Measurements from ENCODE around the gene MB21D2. TPM values are rescaled to one million over a fixed set of nuclear protein-coding genes. Genes with fewer than 3 reads are reported as not detected.

MB21D2 gene
- total RNA-seq, 4 donors from 2014 or later: 5.0 to 21.8 (median 11.9) TPM

DNA sequence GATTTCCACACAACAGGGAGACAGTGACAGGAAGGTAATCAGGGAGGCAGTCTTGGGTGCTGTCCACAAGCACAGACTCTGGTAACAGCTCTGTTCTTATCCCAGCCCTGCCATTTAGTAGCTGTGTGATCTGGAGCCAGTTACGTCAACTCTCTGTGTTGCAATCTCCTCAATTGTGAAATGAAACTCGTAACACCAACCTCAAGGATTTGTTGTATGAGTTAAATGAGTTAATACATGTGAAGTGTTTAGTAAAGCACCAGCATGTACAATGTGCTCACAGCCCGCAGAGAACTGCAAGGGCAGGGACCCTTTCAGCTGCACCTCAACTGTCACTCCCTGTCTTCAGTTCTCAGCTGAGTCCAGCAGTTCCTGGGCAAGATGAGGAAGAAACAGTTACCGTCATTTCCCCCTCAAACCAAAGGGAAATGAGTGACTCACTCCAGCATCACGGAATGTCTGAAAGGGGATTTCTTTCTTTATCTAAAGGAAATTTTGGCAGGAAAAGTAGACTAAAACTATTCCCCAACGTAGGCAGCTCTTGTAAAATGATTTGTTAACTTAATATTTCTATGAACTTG lies 39.9 kb upstream of the MB21D2 start:
- TF ChIP-seq CTCF (IDR thresholded peaks at IDR 0.05): no peak
- TF ChIP-seq POLR2A (IDR thresholded peaks at IDR 0.05): no peak
- peak; percentile 29 to 37 for DNase-seq
- intact Hi-C loops (cut with DNase I; ENCODE audit: low total_unique reads): no loop called here
- Histone ChIP-seq H3K36me3 (no peaks in the 10 kb centered on the region), H3K4me1 (no peaks in the 10 kb centered on the region), H3K27me3 (no peaks in the 10 kb centered on the region), H3K4me3 (no peak overlapping the region), H3K27ac (peak overlapping the region; percentile 17 to 27), H3K9me3 (no peaks in the 10 kb centered on the region)

GRCh38 chr3:192953926-192954325 lies 36.3 kb upstream of the MB21D2 start:
- Histone ChIP-seq H3K4me1 (no peaks in the 10 kb centered on the region), H3K27me3 (no peaks in the 10 kb centered on the region), H3K9me3 (no peaks in the 10 kb centered on the region), H3K4me3 (no peak overlapping the region), H3K36me3 (no peaks in the 10 kb centered on the region), H3K27ac (no peak overlapping the region)
- no peak for DNase-seq
- no peak for TF ChIP-seq POLR2A (IDR thresholded peaks at IDR 0.05)
- TF ChIP-seq CTCF (IDR thresholded peaks at IDR 0.05): no peak
- intact Hi-C loops (cut with DNase I; ENCODE audit: low total_unique reads): no loop called here

DNA sequence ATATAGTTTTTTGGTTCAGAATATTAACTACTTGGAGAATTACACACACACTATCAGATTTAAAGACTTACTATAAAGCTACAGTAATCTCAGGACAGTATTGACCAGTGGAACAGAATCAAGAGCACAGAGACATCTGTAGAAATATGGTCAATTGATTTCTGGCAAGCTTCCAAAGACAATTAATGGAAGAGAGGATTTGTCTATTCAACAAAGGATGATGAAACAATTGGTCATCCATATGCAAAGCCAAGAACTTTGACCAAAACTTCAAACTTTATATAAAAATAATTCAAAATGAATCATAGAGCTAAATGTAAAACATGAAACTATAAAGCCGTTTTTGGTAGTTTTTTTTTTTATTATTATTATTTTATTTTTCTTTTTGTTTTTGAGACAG lies 29.8 kb upstream of the MB21D2 start:
- Histone ChIP-seq H3K27ac (no peak overlapping the region), H3K4me3 (no peak overlapping the region), H3K4me1 (no peaks in the 10 kb centered on the region), H3K9me3 (no peaks in the 10 kb centered on the region), H3K27me3 (no peaks in the 10 kb centered on the region), H3K36me3 (no peaks in the 10 kb centered on the region)
- intact Hi-C loops (cut with DNase I; ENCODE audit: low total_unique reads): no loop called here
- no peak for TF ChIP-seq CTCF (IDR thresholded peaks at IDR 0.05)
- no peak for DNase-seq

- no peak overlapping the region for H3K27ac ChIP-seq
- H3K27me3 ChIP-seq: no peaks in the 10 kb centered on the region
- TF ChIP-seq POLR2A (IDR thresholded peaks at IDR 0.05) (no peak), CTCF (IDR thresholded peaks at IDR 0.05) (no peak)
- H3K9me3 ChIP-seq: no peaks in the 10 kb centered on the region
- no peak for DNase-seq
- no peak overlapping the region for H3K4me3 ChIP-seq
- no peaks in the 10 kb centered on the region for H3K36me3 ChIP-seq
- H3K4me1 ChIP-seq: no peaks in the 10 kb centered on the region
- intact Hi-C loops (cut with DNase I; ENCODE audit: low total_unique reads): no loop called here
These were observed 25.7 kb upstream of the MB21D2 start for GRCh38 chr3:192943393-192943792.

DNA sequence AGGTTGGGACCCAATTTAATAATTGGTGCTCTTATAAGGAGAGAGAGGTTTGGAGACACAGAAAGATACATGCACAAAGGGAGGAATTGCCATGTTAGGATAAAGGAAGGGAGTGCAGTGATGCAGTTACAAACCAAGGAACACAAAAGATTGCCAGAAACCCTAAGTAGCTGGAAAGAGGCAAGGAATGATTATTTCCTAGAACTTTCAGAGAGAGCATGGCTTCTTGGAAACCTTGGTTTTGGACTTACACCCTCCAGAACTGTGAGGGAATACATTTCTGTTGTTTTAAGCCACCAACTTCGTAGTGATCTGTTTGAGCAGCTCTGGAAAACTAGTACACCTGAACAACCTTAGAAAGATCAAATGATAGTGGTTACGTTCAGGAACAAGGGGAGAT lies 25.0 kb upstream of the MB21D2 start:
- Histone ChIP-seq H3K4me1 (no peaks in the 10 kb centered on the region), H3K4me3 (no peak overlapping the region), H3K36me3 (no peaks in the 10 kb centered on the region), H3K27ac (no peak overlapping the region), H3K9me3 (no peaks in the 10 kb centered on the region), H3K27me3 (no peaks in the 10 kb centered on the region)
- no peak for DNase-seq
- TF ChIP-seq POLR2A (IDR thresholded peaks at IDR 0.05): no peak
- TF ChIP-seq CTCF (IDR thresholded peaks at IDR 0.05): no peak
- intact Hi-C loops (cut with DNase I; ENCODE audit: low total_unique reads): no loop called here
